WTC11 (cell line): ENCODE data around the gene KPNA2.

ENCODE experiments used
- AFF4 ChIP-seq: sonication (generic); formaldehyde crosslinking; IDR thresholded peaks from 2 replicates; pipeline ENCODE4 v1.8.1; 2023; ENCODE audit warnings: mild to moderate bottlenecking, missing genetic modification reagents, borderline replicate concordance
- CBFB ChIP-seq: sonication (generic); formaldehyde crosslinking; IDR thresholded peaks from 2 replicates; pipeline ENCODE4 v1.8.1; 2022; ENCODE audit warnings: mild to moderate bottlenecking, low read depth, missing genetic modification reagents
- CTCF ChIP-seq: fragments of 200-600 bp; IDR thresholded peaks from 2 replicates; pipeline ENCODE4 v1.8.0; 2022; ENCODE audit warnings: antibody characterized with exemption
- E2F1 ChIP-seq: sonication (generic); formaldehyde crosslinking; IDR thresholded peaks from 2 replicates; pipeline ENCODE4 v1.8.0; 2022; ENCODE audit warnings: mild to moderate bottlenecking, missing genetic modification reagents
- IRF2 ChIP-seq: sonication (generic); formaldehyde crosslinking; IDR thresholded peaks from 2 replicates; pipeline ENCODE4 v1.8.0; 2022; ENCODE audit warnings: low read depth, missing genetic modification reagents, borderline replicate concordance
- KAT7 ChIP-seq: sonication (generic); formaldehyde crosslinking; IDR thresholded peaks from 2 replicates; pipeline ENCODE4 v1.8.1; 2023; ENCODE audit warnings: missing genetic modification reagents, mild to moderate bottlenecking, borderline replicate concordance
- MAX ChIP-seq: sonication (generic); formaldehyde crosslinking; IDR thresholded peaks from 2 replicates; pipeline ENCODE4 v1.8.0; 2022; ENCODE audit warnings: mild to moderate bottlenecking, missing genetic modification reagents
- MYBL2 ChIP-seq: sonication (generic); formaldehyde crosslinking; IDR thresholded peaks from 2 replicates; pipeline ENCODE4 v1.8.1; 2023; ENCODE audit warnings: mild to moderate bottlenecking, moderate library complexity, missing genetic modification reagents
- PRRX2 ChIP-seq: fragments of 250-450 bp; sonication (Bioruptor Pico); IDR thresholded peaks from 2 replicates; pipeline ENCODE4 v1.8.0; 2021; ENCODE audit warnings: mild to moderate bottlenecking
- STAT6 ChIP-seq: sonication (generic); formaldehyde crosslinking; conservative IDR thresholded peaks from 2 replicates; pipeline ENCODE4 v1.8.1; 2023; ENCODE audit warnings: mild to moderate bottlenecking, low read depth, missing genetic modification reagents, moderate library complexity
- ZBTB21 ChIP-seq: sonication (generic); formaldehyde crosslinking; IDR thresholded peaks from 2 replicates; pipeline ENCODE4 v1.8.1; 2023; ENCODE audit warnings: mild to moderate bottlenecking, missing genetic modification reagents, borderline replicate concordance

- no peak for TF ChIP-seq MYBL2
- TF ChIP-seq CBFB (CRISPR knock-in tag) = no peak
- TF ChIP-seq CTCF = no peak
- TF ChIP-seq KAT7 = no peak
- no peak for TF ChIP-seq STAT6
- no peak for TF ChIP-seq ZBTB21
- no peak for TF ChIP-seq MAX (CRISPR knock-in tag)
- no peak for TF ChIP-seq PRRX2 (CRISPR knock-in tag)
- TF ChIP-seq E2F1 (CRISPR knock-in tag) = no peak
- TF ChIP-seq AFF4 (CRISPR knock-in tag) = no peak
- no peak for TF ChIP-seq IRF2 (CRISPR knock-in tag)
Observed at GRCh38 chr17:68085771-68086381, 50.3 kb downstream of the KPNA2 start.
